Measurements from ENCODE around the gene RIMBP2.

DNA sequence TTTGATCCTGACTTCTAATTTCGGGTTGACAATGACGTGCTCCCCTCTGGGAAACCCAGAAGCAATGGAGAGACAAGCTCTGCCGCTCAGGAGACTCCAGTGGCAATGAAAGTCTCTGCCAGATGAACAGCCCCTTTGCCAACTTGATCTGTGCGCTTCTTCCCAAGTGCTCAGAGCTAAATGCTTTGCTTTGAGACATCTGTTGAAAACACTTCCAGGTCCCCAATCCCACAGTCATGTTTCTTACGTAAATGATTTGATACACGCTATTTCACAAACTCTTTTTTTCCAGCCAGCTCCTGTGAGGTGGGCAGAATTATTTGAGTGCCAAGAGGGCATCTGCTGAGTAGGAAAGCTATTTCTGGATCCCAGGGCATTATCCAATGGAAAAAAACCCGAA is 147.6 kb downstream of the RIMBP2 start:
- TF ChIP-seq, protein P1, sequence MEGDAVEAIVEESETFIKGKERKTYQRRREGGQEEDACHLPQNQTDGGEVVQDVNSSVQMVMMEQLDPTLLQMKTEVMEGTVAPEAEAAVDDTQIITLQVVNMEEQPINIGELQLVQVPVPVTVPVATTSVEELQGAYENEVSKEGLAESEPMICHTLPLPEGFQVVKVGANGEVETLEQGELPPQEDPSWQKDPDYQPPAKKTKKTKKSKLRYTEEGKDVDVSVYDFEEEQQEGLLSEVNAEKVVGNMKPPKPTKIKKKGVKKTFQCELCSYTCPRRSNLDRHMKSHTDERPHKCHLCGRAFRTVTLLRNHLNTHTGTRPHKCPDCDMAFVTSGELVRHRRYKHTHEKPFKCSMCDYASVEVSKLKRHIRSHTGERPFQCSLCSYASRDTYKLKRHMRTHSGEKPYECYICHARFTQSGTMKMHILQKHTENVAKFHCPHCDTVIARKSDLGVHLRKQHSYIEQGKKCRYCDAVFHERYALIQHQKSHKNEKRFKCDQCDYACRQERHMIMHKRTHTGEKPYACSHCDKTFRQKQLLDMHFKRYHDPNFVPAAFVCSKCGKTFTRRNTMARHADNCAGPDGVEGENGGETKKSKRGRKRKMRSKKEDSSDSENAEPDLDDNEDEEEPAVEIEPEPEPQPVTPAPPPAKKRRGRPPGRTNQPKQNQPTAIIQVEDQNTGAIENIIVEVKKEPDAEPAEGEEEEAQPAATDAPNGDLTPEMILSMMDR (IDR thresholded peaks at IDR 0.05; ENCODE audit: low read depth, low read length) = no peak
- TF ChIP-seq, protein P2, sequence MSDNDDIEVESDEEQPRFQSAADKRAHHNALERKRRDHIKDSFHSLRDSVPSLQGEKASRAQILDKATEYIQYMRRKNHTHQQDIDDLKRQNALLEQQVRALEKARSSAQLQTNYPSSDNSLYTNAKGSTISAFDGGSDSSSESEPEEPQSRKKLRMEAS (IDR thresholded peaks at IDR 0.05; ENCODE audit: low read depth, low read length) = no peak
- no peak for TF ChIP-seq POLR2A (IDR thresholded peaks at IDR 0.05; ENCODE audit: extremely low read depth, insufficient read length)
